K562 (cell line): ENCODE results near the gene GPR152. TPM values are rescaled to one million over a fixed set of nuclear protein-coding genes. Genes with fewer than 3 reads are reported as not detected.

Experiments
- ATAC-seq: fragments of 200-7000 bp; cut with Tn5 transposase; 3 replicates; pipeline ENCODE4 v1.9.1; 2020; ENCODE audit warnings: moderate library complexity
- BruUV-seq: library from RNA; stranded (reverse); fragments of 400-500 nt; replicated peaks from 2 replicates; lab custom pipeline; 2021; lab: Mats Ljungman, UMichigan
- CTCF ChIA-PET: fragments of 300-600 bp; formaldehyde crosslinking; extraction: SDS; loops from one replicate; lab custom pipeline; 2021; ENCODE audit warnings: low intra/inter-chr PET ratio; lab: Yijun Ruan, JAX
- POLR2A ChIA-PET: fragments of 300-600, 350-650 bp; sonication (Branson Sonifier 250); formaldehyde crosslinking; extraction: SDS; loops from one replicate; lab custom pipeline; 2021; ENCODE audit warnings: antibody characterized with exemption, inconsistent platforms; lab: Yijun Ruan, JAX
- DNase-seq, 4 experiments: peaks; one replicate each; pipeline versions ENCODE4 v3.0.0 to v3.0.0-alpha.2; 2011 to 2018; ENCODE audit warnings: low spot score in 3 of 4, mixed read lengths in 3 of 4; ENCODE audit errors: extremely low read depth in 1 of 4
- FAIRE-seq: peaks from 2 replicates; lab custom pipeline; 2011; peaks lifted over from hg19 to GRCh38; lab: Jason Lieb, UNC
- H2AFZ ChIP-seq: 2 replicates; pipeline ENCODE4 v1.6.0; 2011; ENCODE audit warnings: low read depth, low read length, control low read depth, inconsistent platforms
- H3K27ac ChIP-seq: fragments of 200-600 bp; 3 replicates; pipeline ENCODE4 v1.8.0; 2011; ENCODE audit warnings: low read depth, mild to moderate bottlenecking, control low read depth, inconsistent platforms, low read length, moderate library complexity, mixed read lengths; ENCODE audit errors: extremely low read depth
- H3K27me3 ChIP-seq, 2 experiments: fragments of 300-600 bp in 1 of 2; 2 replicates in 1 of 2; 3 replicates in 1 of 2; pipeline versions ENCODE4 v1.6.0 to v1.8.0; 2011; ENCODE audit warnings: inconsistent platforms in 2 of 2, low read length in 2 of 2, mild to moderate bottlenecking in 1 of 2, mixed read lengths in 1 of 2, moderate library complexity in 1 of 2; ENCODE audit not compliant: control insufficient read depth in 2 of 2, insufficient read depth in 2 of 2
- H3K36me3 ChIP-seq: fragments of 300-600 bp; 3 replicates; pipeline ENCODE4 v1.8.0; 2011; ENCODE audit warnings: mild to moderate bottlenecking, low read length, inconsistent platforms; ENCODE audit not compliant: control insufficient read depth, insufficient read depth
- H3K4me1 ChIP-seq, 2 experiments: fragments of 200-600 bp in 1 of 2; replicated peaks in 1 of 2; 2 replicates in 1 of 2; 3 replicates in 1 of 2; pipeline versions ENCODE4 v1.5.1 to v1.8.0; 2011; ENCODE audit warnings: inconsistent platforms in 2 of 2, low read length in 2 of 2, mild to moderate bottlenecking in 1 of 2, mixed read lengths in 1 of 2, moderate library complexity in 1 of 2; ENCODE audit not compliant: control insufficient read depth in 2 of 2, insufficient read depth in 2 of 2
- H3K4me2 ChIP-seq: 2 replicates; pipeline ENCODE4 v1.6.1; 2011; ENCODE audit warnings: low read length, control low read depth, inconsistent platforms, mixed read lengths; ENCODE audit not compliant: insufficient read depth
- H3K4me3 ChIP-seq: fragments of 200-600 bp; sonication (generic), shearing (Covaris generic); 2 replicates; pipeline ENCODE4 v1.5.1; 2016; ENCODE audit warnings: control low read depth, inconsistent platforms
- H3K79me2 ChIP-seq: fragments of 200-600 bp; 3 replicates; pipeline ENCODE4 v1.8.0; 2011; ENCODE audit warnings: low read length, inconsistent platforms; ENCODE audit not compliant: control insufficient read depth, insufficient read depth
- H3K9ac ChIP-seq, 2 experiments: 2 replicates each; pipeline versions ENCODE4 v1.6.0 to v1.6.1; 2011; ENCODE audit warnings: low read depth in 2 of 2, low read length in 2 of 2, control low read depth in 1 of 2, inconsistent platforms in 1 of 2, mild to moderate bottlenecking in 1 of 2, mixed read lengths in 1 of 2; ENCODE audit not compliant: insufficient read depth in 1 of 2
- H3K9me1 ChIP-seq: one replicate; pipeline ENCODE4 v1.6.0; 2011; ENCODE audit warnings: inconsistent platforms, mild to moderate bottlenecking, low read length, moderate library complexity; ENCODE audit not compliant: control insufficient read depth, insufficient read depth
- H3K9me3 ChIP-seq: replicated peaks from 2 replicates; pipeline ENCODE4 v1.5.1; 2011; ENCODE audit warnings: low read depth, low read length, inconsistent platforms; ENCODE audit not compliant: control insufficient read depth, insufficient read depth
- H4K20me1 ChIP-seq: replicated peaks from 2 replicates; pipeline ENCODE4 v1.6.1; 2011; ENCODE audit warnings: low read length, inconsistent platforms, mixed read lengths; ENCODE audit not compliant: control insufficient read depth, insufficient read depth
- ARNT ChIP-seq, 2 experiments: fragments of 450-650 bp; IDR thresholded peaks; 2 replicates each; pipeline ENCODE4 v1.6.1; 2016; ENCODE audit warnings: mild to moderate bottlenecking in 1 of 2
- BRF2 ChIP-seq: IDR thresholded peaks from 3 replicates; pipeline ENCODE4 v1.6.1; 2011; ENCODE audit warnings: borderline replicate concordance, mild to moderate bottlenecking; ENCODE audit not compliant: insufficient read length, insufficient read depth
- CTCF ChIP-seq, 3 experiments: IDR thresholded peaks in 2 of 3; conservative IDR thresholded peaks in 1 of 3; 2 replicates each; pipeline ENCODE4 v1.5.1; 2011 to 2012; ENCODE audit warnings: low read length in 3 of 3, mild to moderate bottlenecking in 3 of 3, control low read depth in 2 of 3, improper control_type of control experiment in 1 of 3, inconsistent platforms in 1 of 3, low read depth in 1 of 3, mixed read lengths in 1 of 3, moderate library complexity in 1 of 3; ENCODE audit not compliant: insufficient read depth in 2 of 3
- HINFP ChIP-seq: fragments of 450-650 bp; conservative IDR thresholded peaks from 2 replicates; pipeline ENCODE4 v1.6.1; 2016; ENCODE audit warnings: missing genetic modification characterization, low read depth, mild to moderate bottlenecking, control low read depth, missing compliant biosample characterization
- MAFK ChIP-seq: IDR thresholded peaks from 2 replicates; pipeline ENCODE4 v1.6.1; 2011; ENCODE audit warnings: low read length, improper control_type of control experiment
- MYC ChIP-seq, 2 experiments: fragments of 250-450 bp in 1 of 2; sonication (Bioruptor Pico) in 1 of 2; IDR thresholded peaks; 2 replicates each; pipeline versions ENCODE4 v1.5.1 to v1.6.1; 2012 to 2021; ENCODE audit warnings: low read depth in 2 of 2, borderline replicate concordance in 1 of 2, improper control_type of control experiment in 1 of 2, low read length in 1 of 2, mild to moderate bottlenecking in 1 of 2, moderate library complexity in 1 of 2
- POLR2G ChIP-seq: fragments of 200-400 bp; formaldehyde crosslinking; IDR thresholded peaks from 2 replicates; pipeline ENCODE4 v1.6.1; 2017; ENCODE audit warnings: low read depth, mild to moderate bottlenecking, antibody characterized with exemption, low read length, moderate library complexity
- RAD21 ChIP-seq, 2 experiments: fragments of 250-450 bp in 1 of 2; fragments of 450-650 bp in 1 of 2; sonication (Bioruptor Pico) in 1 of 2; formaldehyde crosslinking in 1 of 2; IDR thresholded peaks in 1 of 2; conservative IDR thresholded peaks in 1 of 2; 2 replicates each; pipeline versions ENCODE4 v1.4.0 to v1.8.0; 2020 to 2022; ENCODE audit warnings: mild to moderate bottlenecking in 2 of 2, moderate library complexity in 1 of 2
- RB1 ChIP-seq: fragments of 450-650 bp; IDR thresholded peaks from 2 replicates; pipeline ENCODE4 v1.6.1; 2017; ENCODE audit warnings: low read depth, mild to moderate bottlenecking
- SMARCE1 ChIP-seq: fragments of 450-650 bp; IDR thresholded peaks from 2 replicates; pipeline ENCODE4 v1.7.1; 2016; ENCODE audit warnings: mild to moderate bottlenecking
- ZBTB33 ChIP-seq: sonication (generic); formaldehyde crosslinking; IDR thresholded peaks from 2 replicates; pipeline ENCODE4 v1.8.1; 2023; ENCODE audit warnings: mild to moderate bottlenecking, missing genetic modification reagents
- ZNF263 ChIP-seq: sonication (generic); formaldehyde crosslinking; IDR thresholded peaks from 2 replicates; pipeline ENCODE4 v1.8.0; 2022; ENCODE audit warnings: mild to moderate bottlenecking, missing genetic modification reagents, borderline replicate concordance
- ZNF79 ChIP-seq: fragments of 250-450 bp; sonication (Bioruptor Pico); IDR thresholded peaks from 2 replicates; pipeline ENCODE4 v1.4.0; 2020; ENCODE audit warnings: low read depth, mild to moderate bottlenecking, moderate library complexity
- WGBS: fragments of 100-300 bp; shearing (Covaris generic); methylation state at CpG from one replicate; pipeline ENCODE4 v1.1.6; 2016; ENCODE audit warnings: low coverage, mixed read lengths; ENCODE audit not compliant: insufficient coverage; ENCODE audit errors: missing lambda C conversion rate; 5-methylcytosine and 5-hydroxymethylcytosine counted together
- in situ Hi-C: fragments of 300-500 bp; cut with MboI; formaldehyde crosslinking; loops from 4 replicates; pipeline ENCODE4 v1.15.0; 2018; ENCODE audit warnings: inconsistent platforms, mixed read lengths
- intact Hi-C: fragments of 100-400 bp; cut with micrococcal nuclease; formaldehyde crosslinking; loops from 2 replicates; pipeline ENCODE4 v1.14.2; 2022
- polyA plus RNA-seq, 8 experiments: library from polyadenylated mRNA; depleted of rRNA in 4 of 8; stranded (reverse) in 5 of 8; unstranded in 3 of 8; fragments of >200 nt; fragmentation: Nextera tagmentation in 2 of 8; fragmentation: Illumina TruSeq in 1 of 8; extraction: Ambion mirVana in 2 of 8; extraction: Trizol in 1 of 8; gene quantifications; 2 replicates each; pipeline versions ENCODE4 v1.2.1 to v1.2.3, GENCODE V29; 2011 to 2014; ENCODE audit warnings: inconsistent platforms in 1 of 8, missing spikeins in 1 of 8
- total RNA-seq, 7 experiments: library from RNA; depleted of rRNA in 6 of 7; stranded (reverse); fragments of >200 nt in 6 of 7; fragmentation: Illumina TruSeq in 2 of 7; extraction: Trizol in 2 of 7; gene quantifications; 2 replicates each; pipeline versions ENCODE4 v1.2.1 to v1.2.3, GENCODE V29; 2011 to 2021; ENCODE audit warnings: low replicate concordance in 1 of 7

Gene GPR152
- total and polyA plus RNA-seq, 9 of the 15 experiments (the other 6 are each of a cell fraction or from before 2014, with no cell fraction given) = not detected

GRCh38 chr11:67406969-67407687 is 45.4 kb downstream of the GPR152 start:
- no peak overlapping the region for H3K4me3 ChIP-seq
- H3K27me3 ChIP-seq = no peaks in the 10 kb centered on the region
- POLR2A ChIA-PET = interaction anchor here (0.6 to 1.6 kb wide), 6 partner anchors 10 to 141 kb away, joined by 3 to 7 read pairs (median 3); no protein-coding TSS in a partner anchor
- H2AFZ ChIP-seq = no peak overlapping the region
- peak; percentile 66; the same call in 1 of the 2 replicates for TF ChIP-seq ZNF263 (CRISPR knock-in tag)
- 0 out of 2 replicates have a peak, but pooled peaks have one; percentile 30 for TF ChIP-seq MYC (IDR thresholded peaks at IDR 0.05; ENCODE audit: low read depth, low read length)
- no peak for TF ChIP-seq MYC (CRISPR knock-in tag; IDR thresholded peaks at IDR 0.05; ENCODE audit: borderline replicate concordance, low read depth)
- peak in 2 of 3 experiments; percentile 21 to 32; a peak in 3 of 6 replicates for TF ChIP-seq CTCF (IDR thresholded peaks at IDR 0.05 in 2 of 3, conservative IDR thresholded peaks at IDR 0.05 in 1 of 3; ENCODE audit: insufficient read depth in 2 of 3, low read depth in 1 of 3, low read length in 3 of 3)
- peak; percentile 8; the same call in 1 of the 2 replicates for TF ChIP-seq RB1
- no peak for TF ChIP-seq ZBTB33 (CRISPR knock-in tag)
- TF ChIP-seq SMARCE1 = no peak
- TF ChIP-seq ARNT (IDR thresholded peaks at IDR 0.05) = no peak
- peak in 1 of 2 experiments; percentile 35; a peak in 1 of 4 replicates for TF ChIP-seq RAD21 (CRISPR knock-in tag; conservative IDR thresholded peaks at IDR 0.05 in 1 of 2, IDR thresholded peaks at IDR 0.05 in 1 of 2)
- TF ChIP-seq POLR2G = peak; percentile 28; the same call in 1 of the 2 replicates
- no peak for TF ChIP-seq MAFK
- TF ChIP-seq BRF2 = no peak
- TF ChIP-seq HINFP (tag) = no peak
- no peak for TF ChIP-seq ZNF79 (CRISPR knock-in tag)
- H3K27ac ChIP-seq = no peak overlapping the region
- H3K36me3 ChIP-seq = no peaks in the 10 kb centered on the region
- CTCF ChIA-PET = interaction anchor here (0.6 kb wide), 2 partner anchors 8 to 60 kb away, joined by 3 read pairs; no protein-coding TSS in a partner anchor
- DNase-seq (peak in 1 of 4 experiments; percentile 32), ATAC-seq (peak; percentile 40), FAIRE-seq (no peak)
- 19% methylated on average over 9 of the region's 12 CpGs for WGBS
- H3K4me2 ChIP-seq = no peak overlapping the region
- H4K20me1 ChIP-seq = no peaks in the 10 kb centered on the region
- peak overlapping the region in 1 of 2 experiments; percentile 79; a peak in 2 of 4 replicates for H3K9ac ChIP-seq
- H3K9me3 ChIP-seq = no peaks in the 10 kb centered on the region
- H3K79me2 ChIP-seq = no peaks in the 10 kb centered on the region
- intact Hi-C loops (no loop called here), in situ Hi-C loops (no loop called here)
- no peaks in the 10 kb centered on the region for H3K9me1 ChIP-seq
- BruUV-seq = no TSS peak
- peaks cover 21 to 78% of the 10 kb centered on the region in 2 experiments for H3K4me1 ChIP-seq
